Measurements from ENCODE around the gene VASN.

Gene VASN

GRCh38 chr16:4404967-4405696 is 33.5 kb downstream of the VASN start:
- DNase-seq = no peak

- DNase-seq = no peak
Observed at GRCh38 chr16:4407543-4408322, 36.1 kb downstream of the VASN start.

DNA sequence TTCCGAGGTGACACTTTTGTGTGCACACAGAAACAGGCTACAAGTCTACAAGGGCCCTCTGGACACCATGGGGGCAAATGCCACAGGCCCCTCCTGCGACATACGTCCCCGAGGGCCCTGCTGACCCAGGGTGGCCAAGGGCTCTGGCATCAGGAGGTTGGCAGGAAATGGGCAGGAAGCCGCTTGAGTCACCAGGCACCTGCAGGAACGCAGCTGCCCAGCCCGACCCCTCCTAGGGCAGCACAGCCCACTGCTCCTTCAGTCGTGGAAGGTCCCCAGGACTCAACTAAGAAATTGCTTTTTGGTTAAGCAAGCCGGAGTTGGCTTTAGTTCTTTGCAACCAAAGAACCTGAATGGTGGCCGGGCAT is 36.7 kb downstream of the VASN start:
- no peak for DNase-seq

DNA sequence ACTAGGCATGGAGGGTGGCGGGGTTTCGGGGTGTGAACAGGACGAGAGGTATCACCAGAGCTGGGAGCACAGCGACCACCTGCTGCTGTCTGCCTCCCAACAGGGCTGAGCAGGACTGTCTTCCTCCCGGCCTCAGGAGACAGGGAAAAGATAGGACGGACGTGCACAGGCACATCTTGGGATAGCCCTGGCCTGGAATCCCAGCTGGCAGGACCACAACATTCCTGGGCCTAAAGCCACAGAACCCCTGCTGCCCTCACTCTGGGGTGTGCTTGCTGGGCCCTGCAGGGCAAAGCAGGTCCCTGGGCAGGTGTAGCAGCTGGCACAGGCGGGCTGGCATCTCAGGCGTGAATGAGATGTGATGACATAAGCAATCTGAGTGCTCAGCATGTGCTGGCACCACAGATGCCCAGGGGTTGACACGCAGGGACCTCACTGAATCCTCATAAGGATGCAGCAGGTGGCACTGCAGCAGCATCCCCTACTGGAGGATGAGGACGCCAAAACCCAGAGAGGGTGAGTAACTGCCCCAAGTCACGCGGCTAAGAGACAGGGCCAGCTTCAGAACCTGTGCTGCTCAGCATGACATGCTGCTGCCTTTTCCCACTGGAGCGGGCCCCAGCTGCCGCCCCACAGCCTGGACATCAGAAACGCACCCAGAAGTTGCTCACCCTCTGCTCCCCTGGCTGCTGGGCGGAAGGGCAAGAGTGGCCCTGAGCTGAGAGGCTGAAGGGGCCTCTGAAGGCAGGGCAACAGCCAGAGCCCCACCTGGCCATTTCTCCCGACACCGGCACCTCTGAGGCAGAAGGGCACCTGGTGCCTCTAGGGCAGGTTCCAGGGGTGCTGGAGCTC is 37.7 kb downstream of the VASN start:
- no peak for DNase-seq

DNA sequence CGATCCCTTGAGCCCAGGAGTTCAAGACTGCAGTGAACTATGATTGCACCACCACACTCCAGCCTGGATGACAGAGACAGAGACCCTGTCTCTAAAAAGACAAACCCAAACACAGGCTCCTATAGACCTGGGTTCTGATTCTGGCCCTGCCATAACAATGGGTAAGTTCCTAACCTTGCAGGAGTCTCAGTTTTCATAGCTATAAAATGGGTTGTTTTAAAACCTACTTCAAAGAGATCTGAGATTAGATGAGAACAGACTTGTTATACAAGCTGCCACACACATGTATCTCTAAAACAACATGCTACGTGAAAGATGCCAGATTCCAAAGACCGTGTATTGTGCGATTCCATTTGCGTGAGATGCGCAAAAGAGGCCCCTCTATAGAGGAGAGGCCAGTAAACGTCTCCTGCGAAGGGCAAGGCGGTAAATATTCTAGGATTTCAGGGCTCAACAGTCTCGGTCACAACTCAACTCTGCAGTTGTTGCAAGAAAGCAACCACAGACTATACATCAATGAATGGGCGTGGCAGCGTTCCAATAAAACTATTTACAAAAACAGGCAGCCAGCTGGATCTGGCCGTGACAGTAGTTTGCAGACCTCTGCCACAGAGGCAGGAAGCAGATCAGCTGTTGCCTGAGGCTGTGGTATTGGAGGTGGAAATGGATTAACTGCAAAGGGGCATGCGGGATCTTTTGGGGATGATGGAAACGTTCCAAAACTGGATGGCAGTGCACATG is 38.9 kb downstream of the VASN start:
- peak; percentile 82 for DNase-seq

GRCh38 chr16:4411684-4412083 is 40.0 kb downstream of the VASN start:
- DNase-seq = peak; percentile 86

- no peak for DNase-seq
Observed at GRCh38 chr16:4412159-4412558, 40.5 kb downstream of the VASN start.

DNA sequence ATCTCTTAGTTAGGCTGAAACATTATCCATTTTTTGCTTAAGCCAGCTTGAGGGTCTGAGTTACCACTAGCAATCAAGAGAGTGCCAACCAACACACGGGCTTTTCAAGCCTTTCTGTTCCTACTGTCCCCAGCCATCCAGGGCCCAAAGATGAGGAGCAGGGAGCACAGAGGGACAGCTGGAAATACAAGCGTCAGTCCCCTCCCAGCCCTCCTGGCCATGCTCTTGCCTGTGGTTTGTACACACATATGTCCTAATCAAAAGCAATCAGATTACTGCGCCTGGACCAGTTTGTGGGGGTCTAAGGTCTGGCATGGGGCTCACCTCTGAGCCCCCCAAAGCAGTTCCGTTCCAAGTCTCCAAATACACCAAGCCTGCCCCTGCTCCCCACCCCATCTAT is 41.2 kb downstream of the VASN start:
- DNase-seq = no peak

DNA sequence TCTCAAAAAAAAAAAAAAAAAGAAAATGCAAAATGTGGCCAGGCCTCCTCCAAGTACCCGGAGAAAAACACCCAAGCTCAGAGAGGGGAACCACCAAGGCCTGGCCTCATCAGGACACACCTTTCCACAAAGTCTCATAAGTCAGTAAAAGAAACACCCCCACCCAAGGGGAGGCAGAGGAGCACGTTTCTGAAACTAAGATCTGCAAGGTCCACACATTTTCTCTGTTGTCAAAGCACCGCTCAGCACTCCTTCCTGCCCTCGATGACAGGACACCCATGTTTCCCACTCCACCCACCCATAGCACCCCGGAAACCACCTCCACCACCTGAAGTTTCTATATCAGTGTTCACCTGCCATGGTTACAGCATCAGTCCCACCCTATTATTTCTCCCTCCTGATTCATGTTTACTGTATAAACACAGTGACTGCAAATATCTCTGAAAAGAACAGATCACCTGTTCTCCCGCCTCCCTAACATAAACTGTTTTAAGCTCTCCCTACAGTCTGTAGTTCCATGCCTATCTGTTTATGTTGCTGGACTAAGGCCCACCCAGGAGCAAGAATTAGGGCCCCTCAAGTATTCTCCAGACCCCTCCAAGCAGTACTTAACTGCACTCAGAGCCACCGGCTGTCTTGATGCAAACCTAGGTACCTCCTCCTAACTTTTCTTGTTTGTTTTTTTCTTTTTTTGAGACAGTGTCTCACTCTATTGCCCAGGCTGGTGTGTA is 42.7 kb downstream of the VASN start:
- DNase-seq = no peak

GRCh38 chr16:4415538-4416199 is 44.0 kb downstream of the VASN start:
- no peak for DNase-seq

GRCh38 chr16:4416200-4417032 is 44.8 kb downstream of the VASN start, which contains the start of gene CORO7:
CORO7 (minus strand) TSS chr16:4416596; CDS start chr16:4416518, 78 bp downstream.
- peak; percentile 95 for DNase-seq

DNA sequence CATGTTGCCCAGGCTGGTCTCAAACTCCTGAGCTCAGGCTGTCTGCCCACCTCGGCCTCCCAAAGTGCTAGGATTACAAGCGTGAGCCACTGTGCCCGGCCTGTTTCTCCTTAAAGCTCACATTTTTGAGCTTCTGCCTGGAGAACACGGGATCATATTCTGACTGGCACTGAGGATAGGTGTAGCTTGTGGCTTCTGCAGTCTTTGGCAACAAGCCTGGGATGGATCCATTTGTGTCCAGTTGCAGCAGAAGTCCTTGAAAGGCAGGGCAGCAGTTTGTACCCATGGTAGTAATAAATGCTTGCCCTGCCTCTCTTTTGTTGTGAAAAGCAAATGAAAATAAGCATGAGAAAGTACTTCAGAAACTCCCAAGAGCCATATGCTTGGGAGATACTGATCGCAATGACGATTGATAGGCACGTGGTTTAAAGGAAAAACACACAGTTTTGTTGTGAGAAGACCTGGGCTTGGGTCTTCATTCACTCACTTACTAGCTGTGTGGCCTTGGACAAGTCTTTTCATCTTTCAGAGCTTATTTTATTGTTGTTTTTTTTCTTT is 47.8 kb downstream of the VASN start:
- DNase-seq = no peak

DNA sequence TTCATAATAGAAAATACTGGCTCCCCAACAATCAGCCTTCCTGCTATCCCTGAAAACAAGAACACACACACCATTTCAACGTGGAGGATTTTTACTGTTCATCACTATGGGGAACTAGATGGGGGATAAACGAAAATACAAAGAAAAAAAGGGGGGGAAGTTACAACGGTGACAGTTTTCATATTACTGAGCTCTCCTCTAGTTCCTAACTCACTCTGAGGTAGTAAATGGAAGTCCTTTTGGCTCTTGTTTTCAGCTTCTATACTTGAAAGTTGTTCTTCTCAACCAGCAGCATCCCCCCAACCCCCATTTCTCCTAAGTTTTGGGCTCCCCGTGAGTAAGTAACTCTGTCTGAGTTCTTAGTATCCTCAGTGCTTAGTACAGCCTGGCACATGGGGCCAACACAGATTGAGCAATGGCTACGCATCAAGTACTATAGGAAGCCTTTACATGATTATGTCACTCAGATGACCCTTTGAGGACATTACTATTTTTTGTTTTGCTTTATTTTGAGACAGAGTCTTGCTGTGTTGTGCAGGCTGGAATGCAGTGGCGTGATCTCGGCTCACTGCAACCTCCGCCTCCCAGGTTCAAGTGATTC is 49.0 kb downstream of the VASN start:
- DNase-seq = no peak

DNA sequence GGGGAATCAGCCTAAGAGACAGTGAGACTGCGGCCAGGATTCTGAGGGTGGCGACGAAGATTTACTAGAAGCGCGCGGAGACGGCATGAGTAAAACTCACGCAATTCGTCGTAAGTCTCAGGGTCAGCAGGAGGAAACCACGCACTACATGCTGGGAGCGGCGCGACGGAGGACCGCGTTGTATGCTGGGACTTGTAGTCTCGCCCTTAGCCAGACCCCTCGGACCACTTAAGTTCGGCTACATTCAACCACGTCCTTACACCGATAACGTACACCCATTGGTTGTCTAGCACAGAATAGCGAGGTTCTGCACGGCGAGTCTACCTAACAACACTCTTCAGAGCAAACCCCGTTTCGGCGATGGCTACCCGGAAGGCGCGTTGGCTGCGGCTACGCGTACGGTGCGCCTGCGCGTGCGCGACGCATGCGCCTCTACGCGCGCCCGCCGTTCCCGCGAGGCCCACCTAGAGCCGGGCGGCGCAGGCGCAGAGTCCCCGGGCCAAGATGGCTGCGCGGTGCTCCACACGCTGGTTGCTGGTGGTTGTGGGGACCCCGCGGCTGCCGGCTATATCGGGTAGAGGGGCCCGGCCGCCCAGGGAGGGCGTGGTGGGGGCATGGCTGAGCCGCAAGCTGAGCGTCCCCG is 53.9 kb downstream of the VASN start, which contains the start of gene DNAJA3:
Gene DNAJA3, plus strand, starts transcription at position 491 of the 643 bp plus-strand sequence. Its CDS starts 14 bp downstream, at position 505.
- peak; percentile 94 for DNase-seq

DNA sequence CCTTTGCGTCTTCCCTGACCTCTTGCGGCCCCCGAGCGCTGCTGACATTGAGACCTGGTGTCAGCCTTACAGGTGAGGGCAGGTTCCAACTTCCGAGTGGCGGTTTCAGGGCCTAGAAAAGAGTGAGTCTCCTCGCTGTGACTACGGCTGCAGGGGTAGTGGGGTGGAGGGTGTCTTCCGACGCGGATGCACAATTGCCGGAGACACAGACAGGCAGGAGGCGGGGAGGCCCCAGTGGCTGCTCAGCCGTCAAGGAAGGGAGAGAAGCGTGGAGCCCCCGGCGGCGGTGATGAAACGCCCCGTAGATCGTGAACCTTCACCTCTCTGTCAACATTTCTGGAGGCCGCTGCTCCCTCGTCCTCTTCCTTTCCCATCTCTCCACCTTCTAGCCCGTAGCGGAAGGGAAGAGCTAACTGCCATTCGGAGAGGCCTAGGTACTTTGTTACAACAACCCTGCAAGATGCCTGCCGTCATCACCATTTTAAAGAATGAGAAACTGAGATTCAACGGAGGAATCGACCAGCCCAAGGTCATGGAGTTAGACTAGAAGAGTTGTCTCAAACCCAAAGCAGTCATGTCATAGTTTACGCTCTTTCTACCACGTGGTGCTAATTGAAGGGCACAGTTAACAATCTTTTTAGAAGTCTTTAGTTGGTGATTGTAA is 54.5 kb downstream of the VASN start:
- no peak for DNase-seq

- no peak for DNase-seq
Observed at GRCh38 chr16:4426722-4427372, 55.2 kb downstream of the VASN start.

- DNase-seq = no peak
Observed at GRCh38 chr16:4428500-4428899, 56.9 kb downstream of the VASN start.

- DNase-seq = no peak
Observed at GRCh38 chr16:4431023-4431422, 59.4 kb downstream of the VASN start.

All from left hindlimb (tissue), 1 donor.